GM10266 (cell line): ENCODE data around the gene IZUMO1.
A peak's percentile ranks its signal among the peaks of the same experiment; 100 is the strongest.

Experiments used
- DNase-seq: peaks from one replicate; pipeline ENCODE4 v3.0.0; 2012; ENCODE audit errors: extremely low spot score
- TF ChIP-seq, protein P1 (sequence below): IDR thresholded peaks from 2 replicates; pipeline ENCODE4 v1.5.1; 2012; ENCODE audit warnings: mild to moderate bottlenecking, low read depth; ENCODE audit not compliant: control insufficient read depth, insufficient read depth; ENCODE audit errors: missing control alignments

The IZUMO1 gene

DNA sequence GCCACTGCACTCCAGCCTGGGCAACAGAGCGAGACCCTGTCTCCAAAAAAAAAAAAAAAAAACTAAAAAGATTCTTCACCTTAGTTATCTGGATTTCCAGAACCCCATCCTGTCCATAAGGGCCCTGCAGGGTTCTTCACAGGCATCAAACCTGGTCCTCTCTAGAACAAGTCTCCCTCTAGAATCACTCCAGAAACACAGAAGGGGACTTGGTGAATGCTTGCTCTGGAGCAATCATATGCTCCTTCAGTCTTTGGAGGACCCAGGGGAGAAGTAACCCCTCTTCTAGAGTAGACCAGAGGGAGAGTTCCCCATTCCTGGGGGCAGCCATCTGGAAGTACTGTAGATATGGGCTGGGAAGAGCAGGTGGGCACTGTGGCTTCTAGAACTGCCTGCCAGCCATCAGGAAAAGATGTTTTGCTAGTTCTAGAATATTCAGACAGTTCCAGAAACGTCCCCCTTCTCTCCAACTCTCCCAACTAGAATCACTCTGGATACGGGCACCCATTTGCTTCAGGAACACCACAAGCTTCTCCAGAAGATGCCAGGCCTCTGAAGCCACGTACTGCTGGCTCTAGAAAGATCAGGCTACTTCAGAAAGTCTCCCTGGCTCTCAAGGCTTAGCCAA, 3.0 kb upstream of the IZUMO1 start:
- TF ChIP-seq, protein P1, sequence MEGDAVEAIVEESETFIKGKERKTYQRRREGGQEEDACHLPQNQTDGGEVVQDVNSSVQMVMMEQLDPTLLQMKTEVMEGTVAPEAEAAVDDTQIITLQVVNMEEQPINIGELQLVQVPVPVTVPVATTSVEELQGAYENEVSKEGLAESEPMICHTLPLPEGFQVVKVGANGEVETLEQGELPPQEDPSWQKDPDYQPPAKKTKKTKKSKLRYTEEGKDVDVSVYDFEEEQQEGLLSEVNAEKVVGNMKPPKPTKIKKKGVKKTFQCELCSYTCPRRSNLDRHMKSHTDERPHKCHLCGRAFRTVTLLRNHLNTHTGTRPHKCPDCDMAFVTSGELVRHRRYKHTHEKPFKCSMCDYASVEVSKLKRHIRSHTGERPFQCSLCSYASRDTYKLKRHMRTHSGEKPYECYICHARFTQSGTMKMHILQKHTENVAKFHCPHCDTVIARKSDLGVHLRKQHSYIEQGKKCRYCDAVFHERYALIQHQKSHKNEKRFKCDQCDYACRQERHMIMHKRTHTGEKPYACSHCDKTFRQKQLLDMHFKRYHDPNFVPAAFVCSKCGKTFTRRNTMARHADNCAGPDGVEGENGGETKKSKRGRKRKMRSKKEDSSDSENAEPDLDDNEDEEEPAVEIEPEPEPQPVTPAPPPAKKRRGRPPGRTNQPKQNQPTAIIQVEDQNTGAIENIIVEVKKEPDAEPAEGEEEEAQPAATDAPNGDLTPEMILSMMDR = no peak
- DNase-seq = no peak

DNA sequence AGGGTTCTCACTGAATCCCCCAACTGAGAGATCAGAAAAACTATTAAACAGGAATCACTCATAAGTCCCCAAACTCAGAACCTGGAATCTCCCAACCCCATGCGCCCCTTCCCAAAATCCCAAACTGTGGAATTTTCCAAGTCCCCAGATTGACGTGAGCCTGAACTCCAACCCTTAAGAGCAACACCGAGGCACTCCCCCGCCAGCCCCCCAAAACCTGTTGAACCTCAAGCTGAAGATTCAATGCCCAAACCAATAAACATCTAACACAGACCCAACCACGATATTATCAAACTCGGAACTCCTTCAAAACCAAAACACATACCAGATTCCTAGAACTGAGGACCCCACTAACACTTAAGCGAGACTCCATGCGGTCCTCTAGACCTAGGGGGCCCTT, 599 bp downstream of the IZUMO1 start:
- TF ChIP-seq, protein P1 = no peak
- no peak for DNase-seq

DNA sequence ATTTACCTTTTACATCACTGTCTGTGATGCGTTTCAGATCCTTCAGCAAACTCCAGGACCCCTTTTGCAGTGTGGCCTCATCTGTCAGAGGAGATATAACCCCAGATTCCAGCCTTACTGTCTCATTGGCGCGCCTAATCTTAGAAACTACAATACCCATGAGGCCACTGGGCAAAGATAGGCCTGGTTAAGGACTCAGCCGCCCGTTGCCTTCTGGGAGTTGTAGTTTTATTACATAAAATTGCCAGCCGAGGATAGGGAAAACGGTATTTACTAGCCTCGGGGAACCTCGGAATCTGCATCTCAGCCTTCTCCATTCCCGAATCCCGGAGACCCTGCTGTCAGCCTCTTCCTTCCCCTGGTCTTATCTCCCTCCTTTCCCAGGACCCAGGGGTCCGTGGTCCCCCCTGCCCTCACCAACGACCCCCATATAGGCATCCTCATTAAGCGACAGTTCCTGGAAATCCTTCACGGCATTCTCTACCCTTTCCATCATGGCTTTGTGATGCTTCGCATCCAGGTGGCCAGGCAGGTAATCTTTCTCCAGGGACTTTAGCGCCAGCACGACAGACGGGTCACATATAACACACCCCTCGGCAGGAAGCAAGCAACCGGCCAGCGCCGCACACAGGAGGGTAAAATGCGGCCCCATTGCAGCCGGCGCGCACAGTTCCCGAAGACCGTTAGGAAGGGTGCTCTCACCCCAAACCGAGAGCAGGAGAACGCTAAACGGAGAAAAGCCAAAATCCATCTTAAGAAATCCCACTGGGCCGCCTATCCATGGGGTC, 1.3 kb downstream of the IZUMO1 start:
- DNase-seq = peak; percentile 78
- TF ChIP-seq, protein P1 = no peak

DNA sequence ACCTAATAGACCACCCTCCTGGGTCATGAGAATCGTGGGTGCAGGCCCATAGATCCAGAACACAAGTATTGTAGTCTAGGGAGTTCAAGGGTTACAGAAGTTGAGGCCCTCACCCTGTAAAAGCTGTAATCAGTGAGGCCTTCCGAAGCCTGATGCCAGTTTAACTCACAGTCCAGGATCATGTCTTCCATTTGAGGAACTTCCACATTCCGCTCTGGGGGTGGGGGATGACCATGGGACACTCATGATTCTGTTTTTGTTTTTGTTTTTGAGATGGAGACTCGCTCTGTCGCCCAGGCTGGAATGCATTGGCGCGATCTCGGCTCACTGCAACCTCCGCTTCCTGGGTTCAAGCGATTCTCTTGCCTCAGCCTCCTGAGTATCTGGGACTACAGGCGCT, 4.6 kb downstream of the IZUMO1 start:
- TF ChIP-seq, protein P1 = no peak

DNA sequence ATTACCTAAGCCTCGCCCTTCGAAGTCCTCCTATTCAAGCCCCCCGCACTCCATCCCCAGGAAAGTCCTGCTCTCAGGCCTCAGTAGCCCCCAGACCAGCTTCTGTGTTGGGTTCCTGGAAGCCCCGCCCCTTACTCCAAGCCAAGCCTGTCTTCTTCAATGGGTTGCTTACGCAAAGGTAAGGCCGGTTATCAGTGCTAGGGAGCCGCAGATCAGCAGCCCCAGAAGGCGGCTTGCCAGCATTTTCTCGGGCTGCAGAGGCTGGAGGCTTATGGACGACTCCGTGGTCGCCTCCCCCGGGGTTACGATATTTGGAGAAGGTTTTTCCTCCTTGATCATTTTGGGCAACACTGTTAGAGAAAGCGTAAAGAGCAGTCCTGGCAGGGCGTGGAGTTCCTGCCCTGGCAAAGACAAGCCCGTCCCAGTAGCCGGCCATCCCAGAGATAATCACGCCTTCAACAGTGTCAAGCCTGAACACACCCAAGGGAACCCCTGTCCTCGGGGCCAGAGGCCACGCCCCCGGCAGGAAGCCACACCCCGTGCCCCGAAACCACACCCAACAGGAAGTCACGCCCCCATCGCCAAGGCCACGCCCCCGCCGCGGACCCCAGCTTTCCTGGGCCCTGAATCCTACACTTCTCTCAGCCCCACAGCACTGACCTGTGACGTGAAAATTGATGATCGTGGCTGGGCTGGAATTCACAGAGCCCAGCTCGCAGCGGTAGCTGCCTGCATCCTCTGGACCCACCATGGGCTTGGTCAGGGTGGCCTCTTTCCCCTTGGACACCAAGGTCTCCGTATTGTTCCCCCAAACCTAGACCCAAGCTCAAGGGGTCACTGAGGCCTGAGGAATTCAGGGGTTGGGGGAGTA, 5.3 kb downstream of the IZUMO1 start:
- TF ChIP-seq, protein P1 = no peak
- DNase-seq = no peak

More for the DNA sequence above, 4.6 kb downstream of the IZUMO1 start:
- no peak for DNase-seq

DNA sequence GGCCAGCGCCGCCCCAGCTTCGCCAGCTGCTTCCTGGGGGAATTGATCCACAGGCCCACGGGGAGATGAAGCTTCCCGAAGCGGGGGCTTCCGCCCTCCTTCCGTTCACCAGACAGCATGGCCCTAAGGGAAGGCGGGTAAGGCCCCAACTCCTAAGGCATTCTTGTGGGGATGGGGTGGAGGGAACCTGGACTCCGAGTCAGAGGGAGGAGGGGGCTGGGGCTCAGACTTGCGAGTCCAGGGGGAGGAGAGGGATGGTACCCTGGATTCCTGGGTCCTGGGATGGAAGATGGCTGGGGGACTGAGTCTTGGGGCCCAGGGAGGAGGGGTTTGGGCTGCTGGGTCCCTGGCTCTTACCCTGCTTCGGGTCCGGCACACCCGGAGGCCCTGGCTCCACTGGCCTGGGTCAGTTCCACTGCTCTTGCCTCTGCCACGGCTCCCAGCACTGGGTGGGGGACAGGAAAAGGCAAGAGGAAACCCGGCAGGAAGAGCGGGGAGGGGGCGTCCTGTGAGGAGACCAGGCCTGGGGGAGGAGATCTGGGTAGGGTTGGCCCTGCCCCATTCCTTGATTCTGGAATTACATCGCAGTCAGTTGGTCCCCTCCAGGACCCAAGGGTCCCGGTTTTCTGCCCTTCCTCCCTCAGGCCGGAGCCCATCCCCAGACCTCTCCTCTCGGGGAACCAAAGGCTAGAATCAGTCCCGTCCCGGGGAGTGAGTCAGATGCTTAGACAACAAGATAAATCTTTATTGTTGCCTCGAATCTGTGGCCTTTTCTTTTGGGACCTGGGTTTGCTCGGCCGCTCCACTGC, 6.3 kb downstream of the IZUMO1 start, which contains the start of gene RASIP1:
TSS of gene RASIP1 (minus strand) at position 447 of the 809 bp plus-strand sequence. CDS start at position 119, 328 bp downstream.
- no peak for DNase-seq
- TF ChIP-seq, protein P1 = no peak
